Epithelial cell of prostate (primary cell): ENCODE data around the gene GAS5.
A peak's percentile ranks its signal among the peaks of the same experiment; 100 is the strongest.
"Not testable (repeated sequence)": the region's sequence is repeated elsewhere in the genome, so short reads cannot be mapped to it uniquely, and the experiment has no call there.

Experiments
- DNase-seq: peaks from one replicate; pipeline ENCODE4 v3.0.0-alpha.2; 2011; ENCODE audit warnings: low read depth, low spot score
- H3K27ac ChIP-seq: fragments of 450-650 bp; 2 replicates; pipeline ENCODE4 v1.5.1; 2017; ENCODE audit warnings: mild to moderate bottlenecking

The GAS5 gene

DNA sequence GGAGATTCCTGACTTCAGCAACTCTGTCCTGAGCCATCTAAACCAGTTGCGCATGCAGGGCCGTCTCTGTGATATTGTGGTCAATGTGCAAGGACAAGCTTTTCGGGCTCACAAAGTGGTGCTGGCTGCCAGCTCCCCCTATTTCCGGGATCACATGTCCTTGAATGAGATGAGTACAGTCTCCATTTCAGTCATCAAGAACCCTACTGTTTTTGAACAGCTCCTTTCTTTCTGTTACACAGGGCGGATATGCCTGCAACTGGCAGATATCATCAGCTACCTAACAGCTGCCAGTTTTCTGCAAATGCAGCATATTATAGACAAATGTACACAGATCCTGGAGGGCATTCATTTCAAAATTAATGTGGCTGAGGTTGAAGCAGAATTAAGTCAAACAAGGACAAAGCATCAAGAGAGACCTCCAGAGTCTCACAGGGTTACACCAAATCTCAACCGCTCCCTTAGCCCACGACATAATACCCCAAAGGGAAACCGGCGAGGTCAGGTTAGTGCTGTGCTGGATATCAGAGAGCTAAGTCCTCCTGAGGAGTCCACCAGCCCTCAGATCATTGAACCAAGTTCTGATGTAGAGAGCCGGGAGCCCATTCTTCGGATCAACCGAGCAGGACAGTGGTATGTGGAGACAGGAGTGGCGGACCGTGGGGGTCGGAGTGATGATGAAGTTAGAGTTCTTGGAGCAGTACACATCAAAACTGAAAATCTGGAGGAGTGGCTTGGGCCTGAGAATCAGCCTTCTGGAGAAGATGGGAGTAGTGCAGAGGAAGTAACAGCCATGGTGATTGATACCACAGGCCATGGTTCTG, 2.7 kb upstream of the GAS5 start:
- H3K27ac ChIP-seq, result no peak overlapping the region
- no peak for DNase-seq

DNA sequence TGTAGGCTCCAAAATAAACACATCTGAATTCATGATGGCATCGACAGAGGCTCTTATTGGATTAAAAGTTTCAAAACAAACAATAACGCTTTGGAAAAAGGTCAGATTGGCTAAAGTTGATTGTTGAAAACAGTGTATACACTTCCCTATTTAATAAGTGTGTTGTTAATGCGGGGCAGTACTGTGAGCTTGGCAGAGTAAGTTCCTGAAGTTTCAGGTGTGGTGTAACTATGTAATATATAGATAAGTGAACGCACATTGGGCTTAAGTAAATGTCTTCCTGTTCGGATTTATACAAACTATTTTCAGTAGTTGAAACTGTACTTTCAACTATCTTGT, 1.2 kb upstream of the GAS5 start:
- H3K27ac ChIP-seq, result peak overlapping the region; percentile 95
- DNase-seq, result no peak

- peak within 1 kb of the TSS; percentile 95 for H3K27ac ChIP-seq
- peak; percentile 41 for DNase-seq
These were observed 654 bp upstream of the GAS5 start, which contains the start of gene ZBTB37 for GRCh38 chr1:173868266-173869020. TSS of gene ZBTB37 (plus strand) at chr1:173868380. CDS start at chr1:173870226, 1,846 bp downstream.

DNA sequence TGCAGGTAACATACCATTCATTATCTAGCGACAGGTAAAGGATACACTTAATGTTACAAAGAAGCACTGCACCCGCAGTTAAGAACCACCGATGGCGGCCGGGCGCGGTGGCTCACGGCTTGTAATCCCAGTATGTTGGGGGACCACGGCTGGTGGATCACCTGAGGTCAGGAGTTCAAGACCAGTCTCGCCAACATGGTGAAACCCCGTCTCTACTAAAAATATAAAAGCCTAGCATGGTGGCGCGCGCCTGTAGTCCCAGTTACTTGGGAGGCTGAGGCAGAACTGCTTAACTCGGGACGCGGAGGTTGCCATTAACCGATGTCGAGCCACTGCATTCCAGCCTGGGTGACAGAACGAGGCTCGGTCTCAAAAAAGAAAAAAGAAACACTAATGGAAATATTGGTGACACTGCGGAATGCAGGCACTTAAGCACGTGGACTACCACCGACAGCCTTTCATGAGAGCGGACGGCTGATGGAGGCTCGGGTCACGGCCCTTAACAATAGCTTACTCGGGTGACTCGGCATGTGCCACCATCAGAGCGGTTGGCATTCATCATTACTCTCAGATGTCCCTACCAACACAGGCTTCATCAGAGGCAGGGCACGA, 542 bp downstream of the GAS5 start:
- H3K27ac ChIP-seq, result peak overlapping the region; percentile 95
- no peak for DNase-seq

DNA sequence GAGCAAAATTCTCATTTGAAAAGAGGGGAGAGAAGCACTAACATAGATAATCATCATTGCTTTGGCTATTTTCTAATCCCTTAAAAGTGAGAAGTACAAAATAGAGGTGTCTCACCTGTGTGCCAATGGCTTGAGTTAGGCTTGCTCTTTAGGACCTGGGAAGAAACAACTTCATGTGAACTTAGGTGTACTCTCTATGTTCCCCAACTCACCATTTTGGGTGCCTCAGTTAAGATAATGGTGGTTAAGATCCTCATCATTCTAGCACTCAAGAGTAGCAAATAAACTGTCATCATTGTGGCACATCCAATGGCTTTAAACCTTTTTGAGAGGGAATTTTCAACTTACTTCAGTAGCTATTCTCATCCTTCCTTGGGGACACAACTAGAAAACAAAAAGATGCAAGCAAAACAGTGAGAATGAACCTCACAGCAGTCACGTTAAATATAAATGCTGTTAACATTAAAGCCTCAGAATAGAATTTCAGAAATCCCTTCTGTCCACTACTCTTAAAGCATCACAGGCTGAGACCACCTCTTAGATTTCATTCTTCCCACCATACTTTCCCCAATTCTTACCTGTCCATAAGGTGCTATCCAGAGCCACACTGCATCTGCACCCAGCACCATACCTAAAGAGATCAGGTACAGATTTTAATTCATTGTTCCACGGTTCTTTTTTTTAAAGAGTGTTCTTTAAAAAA, 1.2 kb downstream of the GAS5 start:
- DNase-seq, result no peak
- peak overlapping the region; percentile 95 for H3K27ac ChIP-seq

DNA sequence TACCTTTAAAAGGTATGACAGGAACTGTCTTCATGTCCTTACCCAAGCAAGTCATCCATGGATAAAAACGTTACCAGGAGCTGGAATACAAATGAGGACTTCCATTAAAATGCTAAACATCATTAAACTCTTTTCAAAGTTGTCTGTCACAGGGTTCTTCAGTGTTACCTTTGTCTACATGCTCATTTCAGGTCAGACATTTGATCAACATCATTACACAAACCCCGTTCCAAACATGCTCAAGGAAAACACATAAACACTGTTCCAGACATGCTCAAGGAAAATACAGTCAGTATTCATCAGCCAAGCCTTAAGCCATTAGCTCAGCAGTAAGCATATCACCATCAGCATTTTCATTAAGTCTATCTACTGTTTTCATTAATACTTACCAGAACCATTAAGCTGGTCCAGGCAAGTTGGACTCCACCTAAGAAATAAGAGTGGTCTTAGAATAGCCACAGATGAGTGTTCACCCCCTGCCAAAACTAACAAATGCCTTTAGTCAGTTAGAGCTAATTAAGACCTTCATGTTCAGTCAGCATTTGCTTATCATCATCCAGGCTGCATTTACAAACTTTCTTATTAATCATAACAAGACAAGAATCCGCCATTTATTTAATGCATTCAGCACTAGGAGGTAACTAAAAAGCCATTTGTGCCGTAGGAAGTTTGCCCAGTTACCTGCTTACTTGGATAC, 2.2 kb downstream of the GAS5 start:
- peak overlapping the region; percentile 95 for H3K27ac ChIP-seq
- no peak for DNase-seq

GRCh38 chr1:173864179-173864867, 3.5 kb downstream of the GAS5 start:
- no peak for DNase-seq
- H3K27ac ChIP-seq, result peak overlapping the region; percentile 95

- DNase-seq, result no peak
- peak overlapping the region; percentile 95 for H3K27ac ChIP-seq
These were observed 4.3 kb downstream of the GAS5 start for GRCh38 chr1:173863224-173864161.

DNA sequence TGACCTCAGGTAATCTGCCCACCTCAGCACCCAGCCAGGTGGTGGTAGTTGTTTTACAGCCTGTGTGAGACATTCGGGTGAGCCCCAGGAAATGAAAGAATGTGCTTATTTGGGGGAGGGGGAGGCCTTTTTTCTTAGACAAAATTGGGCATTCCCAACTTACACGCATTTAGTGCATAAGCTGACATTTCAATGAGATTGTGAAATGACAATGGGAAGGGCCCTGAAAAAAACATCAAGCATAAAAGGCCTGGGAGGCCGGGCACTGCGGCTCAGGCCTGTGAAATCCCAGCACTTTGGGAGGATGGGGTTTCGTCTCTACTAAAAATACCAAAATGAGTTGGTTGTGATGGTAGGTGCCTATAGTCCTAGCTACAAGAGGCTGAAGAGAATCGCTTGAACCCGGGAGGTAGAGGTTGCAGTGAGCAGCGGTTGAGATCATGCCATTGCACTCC, 5.0 kb downstream of the GAS5 start:
- peak overlapping the region; percentile 95 for H3K27ac ChIP-seq
- DNase-seq, result no peak

DNA sequence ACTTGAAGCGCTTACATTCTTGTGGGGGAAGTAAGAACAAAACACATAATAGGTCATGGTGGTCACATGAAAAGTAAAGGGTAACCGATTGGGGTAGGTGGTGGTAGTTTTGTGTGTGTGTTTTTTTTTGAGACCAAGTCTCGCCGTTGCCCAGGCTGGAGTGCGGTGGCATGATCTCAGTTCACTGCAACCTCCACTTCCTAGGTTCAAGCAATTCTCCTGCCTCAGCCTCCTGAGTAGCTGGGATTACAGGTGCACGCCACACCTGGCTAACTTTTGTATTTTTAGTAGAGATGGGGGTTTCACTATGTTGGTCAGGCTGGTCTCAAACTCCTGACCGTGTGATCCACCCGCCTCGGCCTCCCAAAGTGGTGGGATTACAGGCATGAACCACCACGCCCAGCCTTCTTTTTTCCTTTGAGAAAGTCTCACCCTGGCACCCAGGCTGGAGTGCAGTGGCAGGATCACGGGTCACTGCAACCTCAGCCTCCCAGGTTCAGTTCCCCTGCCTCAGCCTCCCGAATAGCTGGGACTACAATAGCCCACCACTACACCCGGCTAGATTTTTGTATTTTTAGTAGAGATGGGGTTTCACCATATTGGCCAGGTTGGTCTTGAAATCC, 5.5 kb downstream of the GAS5 start:
- peak overlapping the region; percentile 95 for H3K27ac ChIP-seq
- DNase-seq, result not testable (repeated sequence)

DNA sequence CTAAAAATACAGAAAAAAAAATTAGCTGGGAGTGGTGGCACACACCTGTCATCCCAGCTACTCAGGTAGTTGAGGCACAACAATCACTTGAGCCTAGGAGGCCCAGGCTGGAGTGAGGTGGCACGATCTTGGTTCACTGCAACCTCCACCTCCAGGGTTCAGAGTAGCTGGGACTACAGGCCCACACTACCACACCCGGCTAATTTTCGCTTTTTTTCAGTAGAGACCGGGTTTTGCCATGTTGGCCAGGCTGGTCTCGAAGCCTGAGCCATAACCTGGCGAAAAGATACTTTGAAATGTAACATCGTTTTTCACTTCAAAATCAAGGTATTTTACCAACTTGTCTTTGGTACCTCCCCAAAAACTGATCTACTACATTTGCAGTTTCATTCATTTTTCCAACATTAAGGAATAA, 6.1 kb downstream of the GAS5 start:
- peak overlapping the region; percentile 95 for H3K27ac ChIP-seq
- no peak for DNase-seq

- DNase-seq, result no peak
- H3K27ac ChIP-seq, result peak overlapping the region; percentile 95
These were observed 7.7 kb downstream of the GAS5 start for GRCh38 chr1:173860065-173860464.

GRCh38 chr1:173859547-173859946, 8.2 kb downstream of the GAS5 start:
- not testable (repeated sequence) for H3K27ac ChIP-seq, DNase-seq

GRCh38 chr1:173857363-173857917, 10.3 kb downstream of the GAS5 start:
- no peak overlapping the region for H3K27ac ChIP-seq
- no peak for DNase-seq

DNA sequence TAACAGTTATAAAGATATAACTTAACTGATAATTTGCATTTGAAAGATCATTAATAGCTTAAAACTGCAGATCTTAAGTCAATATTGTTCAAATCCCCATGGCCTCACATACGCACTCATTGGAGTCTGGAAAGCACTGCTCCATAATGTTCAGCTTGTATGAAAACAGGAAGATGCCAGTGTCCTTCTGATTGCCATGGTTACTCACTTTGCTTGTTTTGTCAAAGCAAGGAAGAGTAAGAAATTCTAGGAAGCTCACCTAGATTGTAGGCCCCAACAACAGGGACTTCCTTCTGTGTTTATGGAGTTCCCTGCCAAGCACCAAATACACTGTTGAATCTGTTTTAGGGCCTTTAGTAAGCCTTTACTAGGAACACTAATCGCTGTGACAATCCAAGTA, 10.9 kb downstream of the GAS5 start:
- no peak overlapping the region for H3K27ac ChIP-seq
- no peak for DNase-seq

GRCh38 chr1:173856014-173856413, 11.8 kb downstream of the GAS5 start:
- no peak overlapping the region for H3K27ac ChIP-seq
- DNase-seq, result no peak

- DNase-seq, result no peak
- peak overlapping the region; percentile 63 for H3K27ac ChIP-seq
These were observed 14.7 kb downstream of the GAS5 start for GRCh38 chr1:173853074-173853473.
